NCI-H446 treated with DMSO at 0.1 percent for 48 hours (cell line): ENCODE data around the gene THSD8.
"Not testable (repeated sequence)": the region's sequence is repeated elsewhere in the genome, so short reads cannot be mapped to it uniquely, and the experiment has no call there.

Source experiments
- DNase-seq: peaks from one replicate; lab custom pipeline; 2025; lab: John Stamatoyannopoulos, UW

The THSD8 gene

DNA sequence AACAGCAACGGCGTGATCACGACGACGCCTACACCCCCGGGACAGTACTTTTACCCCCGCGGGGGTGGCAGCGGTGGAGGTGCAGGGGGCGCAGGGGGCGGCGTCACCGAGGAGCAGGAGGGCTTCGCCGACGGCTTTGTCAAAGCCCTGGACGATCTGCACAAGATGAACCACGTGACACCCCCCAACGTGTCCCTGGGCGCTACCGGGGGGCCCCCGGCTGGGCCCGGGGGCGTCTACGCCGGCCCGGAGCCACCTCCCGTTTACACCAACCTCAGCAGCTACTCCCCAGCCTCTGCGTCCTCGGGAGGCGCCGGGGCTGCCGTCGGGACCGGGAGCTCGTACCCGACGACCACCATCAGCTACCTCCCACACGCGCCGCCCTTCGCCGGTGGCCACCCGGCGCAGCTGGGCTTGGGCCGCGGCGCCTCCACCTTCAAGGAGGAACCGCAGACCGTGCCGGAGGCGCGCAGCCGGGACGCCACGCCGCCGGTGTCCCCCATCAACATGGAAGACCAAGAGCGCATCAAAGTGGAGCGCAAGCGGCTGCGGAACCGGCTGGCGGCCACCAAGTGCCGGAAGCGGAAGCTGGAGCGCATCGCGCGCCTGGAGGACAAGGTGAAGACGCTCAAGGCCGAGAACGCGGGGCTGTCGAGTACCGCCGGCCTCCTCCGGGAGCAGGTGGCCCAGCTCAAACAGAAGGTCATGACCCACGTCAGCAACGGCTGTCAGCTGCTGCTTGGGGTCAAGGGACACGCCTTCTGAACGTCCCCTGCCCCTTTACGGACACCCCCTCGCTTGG, 9.6 kb upstream of the THSD8 start:
- DNase-seq: peak; percentile 54

- DNase-seq: no peak
Observed at GRCh38 chr19:12792853-12793289, 9.0 kb upstream of the THSD8 start.

- peak; percentile 86 for DNase-seq
Observed at GRCh38 chr19:12793290-12794195, 8.3 kb upstream of the THSD8 start.

- DNase-seq: no peak
Observed at GRCh38 chr19:12794196-12794941, 7.5 kb upstream of the THSD8 start.

GRCh38 chr19:12794971-12795381, 6.9 kb upstream of the THSD8 start:
- DNase-seq: no peak

DNA sequence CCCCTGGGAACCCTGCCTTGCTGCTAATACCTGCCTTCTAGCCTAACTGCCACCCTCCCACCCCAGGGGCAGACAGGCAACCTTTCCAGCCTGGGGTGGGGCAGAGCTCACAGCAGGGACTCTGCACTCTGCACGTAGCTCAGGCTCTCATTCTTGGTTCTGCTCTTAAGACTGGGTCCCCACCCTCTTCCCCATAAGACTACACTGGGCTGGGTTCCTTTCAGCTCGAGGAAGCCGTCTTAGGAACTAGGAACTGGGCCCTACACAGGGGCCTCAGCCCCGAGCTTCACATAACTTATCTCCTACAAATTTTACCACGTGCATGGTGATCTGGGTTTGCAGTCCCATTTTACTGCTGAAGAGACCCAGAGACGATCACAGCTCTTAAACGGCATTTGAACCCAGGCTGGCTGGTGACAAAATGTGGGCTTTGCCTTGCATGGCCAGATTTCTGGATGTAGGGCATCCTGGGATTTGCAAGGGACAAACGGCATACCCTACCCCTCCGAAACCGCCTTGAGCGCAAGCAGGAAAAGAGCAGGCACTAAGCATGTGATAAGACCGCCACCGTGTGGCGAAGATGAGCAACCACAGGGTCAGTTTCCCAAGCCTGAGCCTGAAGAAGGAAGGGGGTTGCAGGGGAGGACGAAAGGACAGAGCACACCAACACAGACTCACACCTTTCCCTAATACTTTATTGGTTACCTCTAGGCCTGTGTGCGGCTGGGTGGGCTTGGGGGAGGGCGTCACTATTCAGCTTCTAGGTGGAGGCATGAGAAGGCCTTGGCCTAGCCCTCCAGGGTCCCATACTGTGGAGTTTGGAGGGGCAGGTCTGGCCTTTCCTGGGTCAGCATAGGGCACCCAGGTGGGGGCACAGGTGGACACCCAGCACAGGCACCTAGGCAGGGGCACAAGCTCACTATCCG, 5.5 kb upstream of the THSD8 start:
- DNase-seq: peak; percentile 62

GRCh38 chr19:12797141-12797587, 4.7 kb upstream of the THSD8 start:
- no peak for DNase-seq

DNA sequence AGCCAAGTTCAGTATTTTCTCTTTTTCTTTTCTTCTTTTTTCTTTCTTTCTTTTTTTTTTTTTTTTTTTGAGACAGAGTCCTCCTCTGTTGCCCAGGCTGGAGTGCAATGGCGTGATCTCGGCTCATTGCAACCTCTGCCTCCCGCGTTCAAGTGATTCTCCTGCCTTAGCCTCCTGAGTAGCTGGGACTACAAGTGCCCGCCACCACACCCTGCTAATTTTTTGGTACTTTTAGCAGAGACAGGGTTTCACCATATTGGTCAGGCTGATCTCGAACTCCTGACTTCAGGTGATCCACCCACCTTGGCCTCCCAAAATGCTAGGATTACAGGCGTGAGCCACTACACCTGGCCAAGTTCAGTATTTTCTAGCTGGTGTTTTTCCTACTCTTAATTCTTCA, 4.3 kb upstream of the THSD8 start:
- DNase-seq: not testable (repeated sequence)

- DNase-seq: no peak
Observed at GRCh38 chr19:12799742-12800465, 2.0 kb upstream of the THSD8 start.

DNA sequence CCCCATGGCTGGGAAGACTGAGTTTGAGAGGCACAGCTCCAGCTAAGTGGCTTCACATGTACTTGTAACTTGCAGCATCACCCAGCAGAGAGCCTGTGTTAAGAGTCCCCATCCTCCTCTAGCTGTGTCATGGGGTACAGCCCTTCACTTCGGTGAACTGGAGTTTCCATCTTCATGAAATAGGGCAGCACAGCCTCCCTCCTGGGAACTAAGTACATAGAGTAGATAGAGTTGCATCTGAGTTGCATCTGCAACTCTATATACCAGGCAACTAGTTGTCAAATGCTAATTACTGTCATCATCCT, 1.5 kb upstream of the THSD8 start:
- no peak for DNase-seq

- DNase-seq: no peak
Observed at GRCh38 chr19:12800923-12801465, 875 bp upstream of the THSD8 start.

DNA sequence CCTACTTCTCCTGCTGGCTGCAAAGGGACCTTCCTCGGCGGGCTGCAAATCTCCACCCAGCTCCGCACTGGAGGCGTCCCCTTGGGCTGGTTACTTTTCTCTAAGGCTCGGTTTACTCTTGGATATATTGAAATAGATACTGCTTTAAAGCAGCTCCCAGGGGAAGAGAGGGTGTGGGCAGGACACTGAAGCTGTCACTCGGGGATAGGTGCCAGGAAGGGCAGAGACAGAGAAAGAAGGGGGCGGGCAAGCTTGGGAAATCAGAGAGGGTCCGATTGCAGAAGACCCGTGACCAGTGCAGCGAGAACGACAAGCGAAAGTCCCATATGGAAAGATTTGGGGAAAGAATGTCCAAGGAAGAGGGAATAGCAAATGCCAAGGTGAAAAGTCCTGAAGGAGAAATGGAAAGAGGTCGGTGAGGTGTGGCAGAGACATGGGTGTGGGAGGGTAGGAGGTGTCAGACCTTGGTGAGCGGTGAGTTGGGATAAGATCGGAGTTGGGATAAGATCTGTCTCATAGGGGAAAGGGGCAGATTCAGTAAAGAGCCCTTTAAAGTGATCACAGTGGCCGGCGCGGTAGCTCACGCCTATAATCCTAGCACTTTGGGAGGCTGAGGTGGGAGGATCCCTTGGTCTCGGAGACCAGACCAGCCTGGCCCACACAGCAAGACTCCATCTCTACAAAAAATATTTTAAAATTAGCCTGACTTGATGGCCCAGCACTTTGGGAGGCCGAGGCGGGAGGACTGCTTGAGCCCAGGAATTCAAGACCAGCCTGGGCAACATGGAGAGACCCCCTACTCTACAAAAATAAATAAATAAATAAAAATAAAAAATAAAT, 618 bp downstream of the THSD8 start:
- DNase-seq: no peak

GRCh38 chr19:12804051-12804450, 2.2 kb downstream of the THSD8 start:
- no peak for DNase-seq

DNA sequence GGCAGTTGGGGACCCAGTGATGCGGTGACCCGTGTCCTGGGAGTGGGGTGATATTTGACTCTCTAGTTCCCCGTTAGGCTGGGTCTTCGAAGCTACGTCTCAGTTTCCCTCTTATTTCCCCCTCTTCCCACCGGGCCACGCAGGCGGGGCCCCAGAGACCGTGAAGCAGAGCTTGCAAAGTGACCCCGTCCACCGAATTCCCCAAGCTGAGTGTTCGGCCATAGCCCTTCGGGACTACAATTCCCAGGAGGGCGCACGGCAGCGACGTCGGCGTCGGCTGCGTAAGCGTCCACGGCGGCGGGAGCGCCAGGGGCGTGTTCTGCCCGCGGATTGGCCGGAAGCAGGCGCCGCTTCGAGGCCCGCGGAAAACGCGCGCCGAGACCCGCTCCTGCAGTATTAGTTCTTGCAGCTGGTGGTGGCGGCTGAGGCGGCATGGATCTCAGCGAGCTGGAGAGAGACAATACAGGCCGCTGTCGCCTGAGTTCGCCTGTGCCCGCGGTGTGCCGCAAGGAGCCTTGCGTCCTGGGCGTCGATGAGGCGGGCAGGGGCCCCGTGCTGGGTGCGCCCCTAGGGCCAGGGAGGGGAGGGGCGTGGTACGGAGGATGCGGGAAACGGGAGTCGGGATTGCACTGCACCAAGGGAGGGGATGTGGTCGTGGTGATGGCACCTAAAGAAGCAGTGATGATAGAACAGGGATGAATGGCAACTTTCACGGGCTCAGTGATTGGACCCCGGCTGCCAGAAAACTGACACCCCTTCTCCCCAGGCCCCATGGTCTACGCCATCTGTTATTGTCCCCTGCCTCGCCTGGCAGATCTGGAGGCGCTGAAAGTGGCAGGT, 4.6 kb downstream of the THSD8 start, which contains the start of gene RNASEH2A:
RNASEH2A (plus strand) TSS at position 343 of the 840 bp plus-strand sequence; CDS start at position 433, 90 bp downstream.
- DNase-seq: peak; percentile 89

DNA sequence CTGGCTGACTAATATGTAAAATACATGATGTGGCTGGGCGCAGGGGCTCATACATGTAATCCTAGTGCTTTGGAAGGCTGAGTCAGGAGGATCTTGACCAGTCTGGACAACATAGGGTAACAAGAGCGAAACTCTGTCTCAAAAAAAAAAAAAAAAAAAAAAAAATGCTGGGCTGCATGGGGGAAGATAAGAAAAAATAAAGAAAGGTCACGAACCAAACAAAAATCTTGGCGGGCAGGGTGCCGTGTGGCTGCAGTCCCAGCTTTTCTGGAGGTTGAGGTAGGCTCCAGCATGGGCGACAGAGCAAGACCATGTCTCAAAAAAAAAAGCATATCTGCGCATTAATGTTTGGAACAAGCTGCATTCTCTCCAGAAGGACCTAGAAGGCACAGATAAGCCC, 13.2 kb downstream of the THSD8 start:
- no peak for DNase-seq

DNA sequence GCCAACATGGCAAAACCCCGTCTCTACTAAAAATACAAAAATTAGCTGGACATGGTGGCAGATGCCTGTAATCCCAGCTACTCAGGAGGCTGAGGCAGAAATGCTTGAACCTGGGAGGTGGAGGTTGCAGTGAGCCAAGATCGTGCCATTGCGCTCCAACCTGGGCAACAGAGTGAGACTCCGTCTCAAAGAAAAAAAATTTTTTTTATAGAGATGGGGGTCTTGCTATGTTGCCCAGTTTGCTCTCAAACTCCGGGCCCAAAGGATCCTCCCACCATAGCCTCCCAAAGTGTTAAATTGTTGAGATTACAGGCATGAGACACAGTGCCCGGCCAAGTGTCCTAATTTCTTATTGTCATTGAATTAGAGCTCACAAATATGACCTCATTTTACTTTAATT, 15.3 kb downstream of the THSD8 start:
- not testable (repeated sequence) for DNase-seq

DNA sequence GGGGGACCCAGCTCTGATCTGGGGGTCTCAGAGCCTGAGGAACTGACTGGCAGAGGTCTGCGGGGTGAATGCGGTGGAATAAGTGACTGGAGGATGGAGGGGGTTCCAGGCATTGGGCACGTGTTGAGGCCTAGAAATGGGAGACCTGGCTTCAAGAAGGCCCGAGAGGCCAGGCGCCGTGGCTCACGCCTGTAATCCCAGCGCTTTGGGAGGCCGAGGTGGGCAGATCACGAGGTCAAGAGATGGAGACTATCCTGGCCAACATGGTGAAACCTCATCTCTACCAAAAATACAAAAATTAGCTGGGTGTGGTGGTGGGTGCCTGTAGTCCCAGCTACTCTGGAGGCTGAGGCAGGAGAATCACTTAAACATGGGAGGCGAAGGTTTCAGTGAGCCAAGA, 15.9 kb downstream of the THSD8 start:
- DNase-seq: not testable (repeated sequence)

DNA sequence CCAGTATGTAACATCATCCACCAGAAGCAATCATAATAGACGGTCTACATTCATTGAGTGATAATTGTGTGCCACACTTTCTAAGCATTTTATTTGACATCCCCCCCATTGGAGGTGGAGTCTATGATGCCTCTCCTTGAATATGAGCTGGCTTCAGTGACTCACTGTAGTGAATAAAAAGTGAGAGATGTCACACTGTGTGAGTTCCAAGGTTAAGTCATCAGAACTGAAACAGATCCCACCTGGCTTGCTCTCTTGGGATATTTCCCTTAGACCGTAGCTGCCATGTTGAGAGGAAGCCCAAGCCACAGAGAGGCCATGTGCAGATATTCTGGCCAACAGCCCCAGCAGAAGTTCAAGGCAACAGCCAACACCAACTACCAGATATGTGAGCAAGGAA, 19.9 kb downstream of the THSD8 start:
- DNase-seq: no peak
